H9 (cell line): ENCODE results near the gene SUV39H1. TPM values are rescaled to one million over a fixed set of nuclear protein-coding genes. Genes with fewer than 3 reads are reported as not detected.

Source experiments
- DNase-seq: peaks from one replicate; pipeline ENCODE4 v3.0.0-alpha.2; 2017
- H2AFZ ChIP-seq: one replicate; pipeline ENCODE4 v1.6.1; 2013; ENCODE audit warnings: mild to moderate bottlenecking, low read length, control low read depth, moderate library complexity
- H2AK5ac ChIP-seq: 2 replicates; pipeline ENCODE4 v1.6.1; 2013; ENCODE audit warnings: low read length, control low read depth, mixed read lengths; ENCODE audit not compliant: insufficient read length
- H2BK120ac ChIP-seq: one replicate; pipeline ENCODE4 v1.6.1; 2013; ENCODE audit warnings: low read depth, mild to moderate bottlenecking, low read length, control low read depth, inconsistent platforms; ENCODE audit not compliant: poor library complexity, severe bottlenecking
- H2BK12ac ChIP-seq: 2 replicates; pipeline ENCODE4 v1.6.1; 2013; ENCODE audit warnings: low read length, control low read depth, mixed read lengths, low read depth; ENCODE audit not compliant: insufficient read length
- H2BK15ac ChIP-seq: 2 replicates; pipeline ENCODE4 v1.6.1; 2013; ENCODE audit warnings: low read depth, low read length, control low read depth
- H2BK20ac ChIP-seq: one replicate; pipeline ENCODE4 v1.6.1; 2013; ENCODE audit warnings: low read depth, mild to moderate bottlenecking, low read length, control low read depth, inconsistent platforms; ENCODE audit not compliant: poor library complexity, severe bottlenecking
- H2BK5ac ChIP-seq: 2 replicates; pipeline ENCODE4 v1.6.1; 2013; ENCODE audit warnings: low read length, control low read depth, mixed read lengths; ENCODE audit not compliant: insufficient read length
- H3K14ac ChIP-seq: 2 replicates; pipeline ENCODE4 v1.6.1; 2013; ENCODE audit warnings: low read length, control low read depth; ENCODE audit not compliant: insufficient read depth
- H3K18ac ChIP-seq: 2 replicates; pipeline ENCODE4 v1.6.1; 2013; ENCODE audit warnings: low read depth, mild to moderate bottlenecking, mixed read lengths, low read length, control low read depth; ENCODE audit not compliant: insufficient read length
- H3K23ac ChIP-seq: 2 replicates; pipeline ENCODE4 v1.6.1; 2013; ENCODE audit warnings: low read length, control low read depth, mixed read lengths, low read depth; ENCODE audit not compliant: insufficient read length
- H3K23me2 ChIP-seq: 2 replicates; pipeline ENCODE4 v1.6.1; 2013; ENCODE audit warnings: low read depth, mild to moderate bottlenecking, mixed read lengths, low read length, control low read depth; ENCODE audit not compliant: insufficient read length, poor library complexity, severe bottlenecking
- H3K27ac ChIP-seq: 2 replicates; pipeline ENCODE4 v1.5.1; 2013; ENCODE audit warnings: low read length, control low read depth, mixed read lengths, low read depth; ENCODE audit not compliant: insufficient read length
- H3K27me3 ChIP-seq: 2 replicates; pipeline ENCODE4 v1.6.1; 2013; ENCODE audit warnings: low read length, control low read depth, inconsistent platforms; ENCODE audit not compliant: insufficient read depth
- H3K4ac ChIP-seq: 2 replicates; pipeline ENCODE4 v1.6.1; 2013; ENCODE audit warnings: low read depth, mild to moderate bottlenecking, control low read depth, inconsistent platforms, low read length, moderate library complexity
- H3K4me1 ChIP-seq: 2 replicates; pipeline ENCODE4 v1.6.1; 2013; ENCODE audit warnings: low read length, control low read depth, inconsistent platforms; ENCODE audit not compliant: insufficient read depth
- H3K4me2 ChIP-seq: 2 replicates; pipeline ENCODE4 v1.6.1; 2013; ENCODE audit warnings: low read length, control low read depth, mixed read lengths; ENCODE audit not compliant: insufficient read length, insufficient read depth
- H3K56ac ChIP-seq: 2 replicates; pipeline ENCODE4 v1.6.1; 2013; ENCODE audit warnings: low read depth, mild to moderate bottlenecking, mixed read lengths, low read length, control low read depth; ENCODE audit not compliant: insufficient read length
- H3K79me1 ChIP-seq: 2 replicates; pipeline ENCODE4 v1.6.1; 2013; ENCODE audit warnings: low read depth, mild to moderate bottlenecking, moderate library complexity, low read length, control low read depth, inconsistent platforms; ENCODE audit not compliant: insufficient read depth, poor library complexity, severe bottlenecking
- H3K79me2 ChIP-seq: 2 replicates; pipeline ENCODE4 v1.6.1; 2013; ENCODE audit warnings: low read length, control low read depth, inconsistent platforms; ENCODE audit not compliant: insufficient read depth
- H3K9ac ChIP-seq: 2 replicates; pipeline ENCODE4 v1.6.1; 2013; ENCODE audit warnings: low read length, control low read depth, mixed read lengths; ENCODE audit not compliant: insufficient read length; ENCODE audit errors: extremely low read depth
- H3K9me3 ChIP-seq: one replicate; pipeline ENCODE4 v1.6.1; 2013; ENCODE audit warnings: low read depth, low read length, inconsistent platforms; ENCODE audit not compliant: control insufficient read depth
- H3T11ph ChIP-seq: one replicate; pipeline ENCODE4 v1.6.1; 2013; ENCODE audit warnings: mild to moderate bottlenecking, low read length, control low read depth, inconsistent platforms
- H4K20me1 ChIP-seq: one replicate; pipeline ENCODE4 v1.6.1; 2013; ENCODE audit not compliant: control insufficient read depth, insufficient read length, insufficient read depth
- H4K5ac ChIP-seq: 2 replicates; pipeline ENCODE4 v1.6.1; 2013; ENCODE audit warnings: low read depth, mild to moderate bottlenecking, mixed read lengths, low read length, control low read depth; ENCODE audit not compliant: insufficient read length
- H4K8ac ChIP-seq: replicated peaks from 2 replicates; pipeline ENCODE4 v1.6.1; 2013; ENCODE audit warnings: low read length, control low read depth, mixed read lengths, low read depth; ENCODE audit not compliant: insufficient read length
- H4K91ac ChIP-seq: 2 replicates; pipeline ENCODE4 v1.6.1; 2013; ENCODE audit warnings: low read depth, mild to moderate bottlenecking, moderate library complexity, mixed read lengths, low read length, control low read depth; ENCODE audit not compliant: insufficient read length
- H3K27ac Mint-ChIP-seq, 3 experiments: 2 replicates in 2 of 3; 3 replicates in 1 of 3; pipeline ENCODE4 v1.8.0; 2020 to 2021; ENCODE audit warnings: mixed read lengths in 3 of 3, mild to moderate bottlenecking in 1 of 3, moderate library complexity in 1 of 3
- H3K27me3 Mint-ChIP-seq: 2 replicates; pipeline ENCODE4 v1.8.0; 2021; ENCODE audit warnings: low read depth, mild to moderate bottlenecking, moderate library complexity, mixed read lengths
- H3K36me3 Mint-ChIP-seq, 3 experiments: 2 replicates in 2 of 3; 3 replicates in 1 of 3; pipeline ENCODE4 v1.8.0; 2020 to 2021; ENCODE audit warnings: low read depth in 3 of 3, mixed read lengths in 3 of 3; ENCODE audit not compliant: insufficient read depth in 1 of 3
- H3K4me1 Mint-ChIP-seq, 2 experiments: 2 replicates each; pipeline ENCODE4 v1.8.0; 2020; ENCODE audit warnings: mixed read lengths in 2 of 2
- H3K4me3 Mint-ChIP-seq, 2 experiments: 2 replicates in 1 of 2; 3 replicates in 1 of 2; pipeline ENCODE4 v1.8.0; 2020 to 2021; ENCODE audit warnings: mild to moderate bottlenecking in 2 of 2, mixed read lengths in 2 of 2, moderate library complexity in 1 of 2
- H3K9me3 Mint-ChIP-seq, 2 experiments: 2 replicates in 1 of 2; 3 replicates in 1 of 2; pipeline ENCODE4 v1.8.0; 2020; ENCODE audit warnings: mild to moderate bottlenecking in 2 of 2, mixed read lengths in 2 of 2, moderate library complexity in 1 of 2
- CTCF ChIP-seq: fragments of 200-600 bp; sonication (generic); conservative IDR thresholded peaks from 3 replicates; pipeline ENCODE4 v1.8.0; 2021; ENCODE audit warnings: antibody characterized with exemption, mild to moderate bottlenecking
- WGBS: extraction: QIAGEN DNeasy Blood & Tissue Kit; methylation state at CpG from one replicate; pipeline ENCODE4 v1.1.7; 2013; ENCODE audit warnings: missing lambda C conversion rate, low lambda C conversion rate, mixed read lengths; ENCODE audit not compliant: insufficient read length; ENCODE audit errors: extremely low coverage; 5-methylcytosine and 5-hydroxymethylcytosine counted together
- total RNA-seq: library from RNA; stranded (reverse); gene quantifications from 2 replicates; pipeline ENCODE4 v1.2.1, GENCODE V29; 2021

SUV39H1 gene
- total RNA-seq, 1 experiment from 2014 or later = 16.2 TPM

GRCh38 chrX:48745222-48745621 is 48.7 kb downstream of the SUV39H1 start:
- Mint-ChIP-seq H3K27me3 (peaks cover 3% of the 10 kb centered on the region), H3K4me3 (no peak overlapping the region), H3K9me3 (peaks cover 64 to 70% of the 10 kb centered on the region in 2 experiments), H3K4me1 (no peaks in the 10 kb centered on the region), H3K36me3 (peaks cover 0 to 6% (median 0%) of the 10 kb centered on the region in 3 experiments; a peak in 3 of 7 replicates), H3K27ac (no peak overlapping the region; a peak in 1 of 7 replicates)
- Histone ChIP-seq H3K56ac (no peak overlapping the region), H4K20me1 (no peaks in the 10 kb centered on the region), H3K4ac (no peak overlapping the region), H4K5ac (no peak overlapping the region), H3K9ac (no peak overlapping the region), H3K4me2 (no peak overlapping the region), H2BK12ac (no peak overlapping the region), H3K9me3 (peaks cover 9% of the 10 kb centered on the region), H3K27me3 (no peaks in the 10 kb centered on the region), H3K23ac (no peak overlapping the region), H2BK15ac (no peak overlapping the region), H3K14ac (no peak overlapping the region), H4K8ac (no peak overlapping the region), H3K79me2 (no peaks in the 10 kb centered on the region), H2BK20ac (no peak overlapping the region), H2AK5ac (no peak overlapping the region), H3K18ac (no peak overlapping the region), H3K27ac (no peak overlapping the region), H3K23me2 (no peaks in the 10 kb centered on the region), H2AFZ (no peak overlapping the region), H4K91ac (no peak overlapping the region), H3T11ph (no peak overlapping the region), H3K4me1 (no peaks in the 10 kb centered on the region), H3K79me1 (no peaks in the 10 kb centered on the region), H2BK5ac (no peak overlapping the region), H2BK120ac (no peak overlapping the region)
- WGBS = no CpG with 5 or more reads among the region's 4 CpGs
- no peak for DNase-seq
- TF ChIP-seq CTCF = no peak
